Nephron progenitor cell (in vitro differentiated cells): Measurements from ENCODE around the gene ADCY3.

ENCODE experiments used
- DNase-seq: peaks from one replicate; pipeline ENCODE4 v3.0.0; 2021
- H3K27ac Mint-ChIP-seq: 2 replicates; pipeline ENCODE4 v1.8.0; 2021; ENCODE audit warnings: mild to moderate bottlenecking, moderate library complexity, mixed read lengths
- H3K27me3 Mint-ChIP-seq: 2 replicates; pipeline ENCODE4 v1.8.0; 2021; ENCODE audit warnings: mild to moderate bottlenecking, low read depth, mixed read lengths; ENCODE audit not compliant: poor library complexity
- H3K36me3 Mint-ChIP-seq: 2 replicates; pipeline ENCODE4 v1.8.0; 2021; ENCODE audit warnings: low read depth, mixed read lengths
- H3K4me1 Mint-ChIP-seq: 2 replicates; pipeline ENCODE4 v1.8.0; 2021; ENCODE audit warnings: mixed read lengths
- H3K4me3 Mint-ChIP-seq: 2 replicates; pipeline ENCODE4 v1.8.0; 2021; ENCODE audit warnings: mild to moderate bottlenecking, moderate library complexity, mixed read lengths
- H3K9me3 Mint-ChIP-seq: 2 replicates; pipeline ENCODE4 v1.8.0; 2021; ENCODE audit warnings: mild to moderate bottlenecking, moderate library complexity, mixed read lengths
- CTCF ChIP-seq: fragments of 200-600 bp; sonication (generic); IDR thresholded peaks from 2 replicates; pipeline ENCODE4 v1.5.0; 2021; ENCODE audit warnings: antibody characterized with exemption

Gene ADCY3

GRCh38 chr2:24898122-24899109 is 21.6 kb downstream of the ADCY3 start:
- TF ChIP-seq CTCF = no peak
- Mint-ChIP-seq H3K4me1 (peaks cover 13% of the 10 kb centered on the region), H3K9me3 (peaks cover 59% of the 10 kb centered on the region), H3K27me3 (peaks cover 6% of the 10 kb centered on the region), H3K4me3 (no peak overlapping the region), H3K36me3 (peaks cover 87% of the 10 kb centered on the region), H3K27ac (no peak overlapping the region)
- no peak for DNase-seq

- no peak for TF ChIP-seq CTCF
- Mint-ChIP-seq H3K9me3 (peaks cover 80% of the 10 kb centered on the region), H3K4me1 (peaks cover 13% of the 10 kb centered on the region), H3K4me3 (no peak overlapping the region), H3K36me3 (peaks cover 80% of the 10 kb centered on the region), H3K27me3 (peaks cover 6% of the 10 kb centered on the region), H3K27ac (no peak overlapping the region)
- no peak for DNase-seq
Measured at GRCh38 chr2:24894750-24895149, 25.3 kb downstream of the ADCY3 start.

- Mint-ChIP-seq H3K4me3 (no peak overlapping the region), H3K4me1 (peaks cover 9% of the 10 kb centered on the region), H3K27me3 (peaks cover 6% of the 10 kb centered on the region)
Measured at GRCh38 chr2:24893934-24894333, 26.1 kb downstream of the ADCY3 start.

GRCh38 chr2:24892928-24893327 is 27.1 kb downstream of the ADCY3 start:
- Mint-ChIP-seq H3K27me3 (peaks cover 9% of the 10 kb centered on the region), H3K9me3 (peaks cover 66% of the 10 kb centered on the region), H3K36me3 (peaks cover 62% of the 10 kb centered on the region), H3K4me1 (peaks cover 8% of the 10 kb centered on the region), H3K27ac (no peak overlapping the region), H3K4me3 (no peak overlapping the region)
- no peak for TF ChIP-seq CTCF
- no peak for DNase-seq

More at GRCh38 chr2:24893934-24894333, 26.1 kb downstream of the ADCY3 start:
- Mint-ChIP-seq H3K27ac (no peak overlapping the region), H3K36me3 (peaks cover 72% of the 10 kb centered on the region), H3K9me3 (peaks cover 76% of the 10 kb centered on the region)
- no peak for TF ChIP-seq CTCF
- DNase-seq = no peak

GRCh38 chr2:24891201-24891600 is 28.8 kb downstream of the ADCY3 start:
- Mint-ChIP-seq H3K27ac (no peak overlapping the region), H3K27me3 (peaks cover 5% of the 10 kb centered on the region), H3K4me1 (peaks cover 26% of the 10 kb centered on the region), H3K9me3 (peaks cover 48% of the 10 kb centered on the region), H3K36me3 (peaks cover 45% of the 10 kb centered on the region), H3K4me3 (no peak overlapping the region)
- no peak for DNase-seq
- no peak for TF ChIP-seq CTCF

- H3K27ac Mint-ChIP-seq = no peak overlapping the region
- peaks cover 5% of the 10 kb centered on the region for H3K27me3 Mint-ChIP-seq
Measured at GRCh38 chr2:24889221-24889620, 30.8 kb downstream of the ADCY3 start.

More at GRCh38 chr2:24889221-24889620, 30.8 kb downstream of the ADCY3 start:
- no peak for TF ChIP-seq CTCF
- H3K4me3 Mint-ChIP-seq = no peak overlapping the region
- peaks cover 29% of the 10 kb centered on the region for H3K9me3 Mint-ChIP-seq
- peaks cover 26% of the 10 kb centered on the region for H3K36me3 Mint-ChIP-seq
- no peak for DNase-seq
- peaks cover 41% of the 10 kb centered on the region for H3K4me1 Mint-ChIP-seq
